NCI-H748 treated with DMSO at 0.1 percent for 48 hours (cell line): ENCODE results near the gene DYNC1LI2.
A peak's percentile ranks its signal among the peaks of the same experiment; 100 is the strongest.

Experiments used
- DNase-seq: peaks from one replicate; lab custom pipeline; 2025; lab: John Stamatoyannopoulos, UW

DYNC1LI2 gene

GRCh38 chr16:66740010-66740409 lies 11.4 kb downstream of the DYNC1LI2 start:
- no peak for DNase-seq

DNA sequence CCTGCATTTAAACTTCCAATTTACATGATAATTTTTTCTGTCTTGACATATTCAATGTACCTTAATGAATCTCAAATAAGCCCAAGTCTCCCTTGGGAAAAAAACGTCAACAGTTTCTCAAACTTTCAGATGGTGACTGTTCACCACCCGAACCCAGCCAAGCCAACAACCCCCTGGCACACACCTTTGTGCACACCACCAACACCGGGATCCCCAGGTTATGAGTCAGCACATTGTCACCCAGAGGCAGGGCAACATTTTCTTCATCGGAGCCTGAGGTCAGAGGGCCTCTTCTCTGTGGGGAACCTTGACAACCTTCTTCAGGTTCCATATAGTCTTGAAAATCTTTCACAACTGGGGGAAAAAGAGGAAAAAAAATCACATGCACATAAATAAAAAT lies 15.5 kb downstream of the DYNC1LI2 start:
- DNase-seq: no peak

GRCh38 chr16:66731101-66731500 lies 20.3 kb downstream of the DYNC1LI2 start:
- DNase-seq: no peak

DNA sequence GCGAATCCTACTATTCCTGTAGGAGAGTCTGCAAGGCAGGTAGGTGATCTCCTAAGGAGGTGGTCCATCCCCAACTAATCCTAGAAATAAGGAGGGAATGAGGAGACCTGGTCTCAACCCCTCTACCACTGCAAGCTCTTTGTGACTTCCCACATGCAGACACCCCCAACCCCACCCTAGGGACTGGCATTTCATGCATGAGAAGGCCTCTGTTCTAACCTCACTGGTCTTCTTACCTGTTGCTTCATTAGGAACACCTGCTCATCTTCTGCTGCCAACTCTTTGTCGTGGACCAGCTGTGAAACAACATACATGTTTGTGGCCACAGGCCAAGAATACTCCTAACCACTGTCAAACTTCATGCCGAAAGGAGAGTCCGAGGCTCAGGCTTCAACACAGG lies 22.6 kb downstream of the DYNC1LI2 start:
- DNase-seq: no peak

GRCh38 chr16:66728117-66728787 lies 23.2 kb downstream of the DYNC1LI2 start:
- peak; percentile 16 for DNase-seq

DNA sequence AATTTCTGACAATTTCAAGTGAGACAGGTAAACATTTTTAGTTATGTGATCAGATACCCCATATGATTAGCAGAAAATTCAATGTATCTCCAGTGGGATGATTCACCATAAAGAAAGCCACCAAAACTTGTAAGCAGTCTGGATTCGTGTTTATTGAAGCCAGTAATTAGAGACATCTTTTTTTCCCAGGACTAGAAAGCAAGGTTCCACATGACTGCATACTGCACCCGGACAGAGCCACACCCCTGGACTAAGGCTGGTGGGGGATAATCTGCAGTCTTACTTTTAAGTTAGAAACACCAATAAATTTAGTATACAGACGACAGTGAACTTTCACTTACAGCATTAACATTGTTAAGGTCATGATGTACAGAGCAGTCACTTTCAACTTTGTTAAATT lies 30.6 kb downstream of the DYNC1LI2 start:
- DNase-seq: no peak

GRCh38 chr16:66719246-66719645 lies 32.2 kb downstream of the DYNC1LI2 start:
- no peak for DNase-seq

- DNase-seq: no peak
These were observed 33.6 kb downstream of the DYNC1LI2 start for GRCh38 chr16:66717776-66718175.

DNA sequence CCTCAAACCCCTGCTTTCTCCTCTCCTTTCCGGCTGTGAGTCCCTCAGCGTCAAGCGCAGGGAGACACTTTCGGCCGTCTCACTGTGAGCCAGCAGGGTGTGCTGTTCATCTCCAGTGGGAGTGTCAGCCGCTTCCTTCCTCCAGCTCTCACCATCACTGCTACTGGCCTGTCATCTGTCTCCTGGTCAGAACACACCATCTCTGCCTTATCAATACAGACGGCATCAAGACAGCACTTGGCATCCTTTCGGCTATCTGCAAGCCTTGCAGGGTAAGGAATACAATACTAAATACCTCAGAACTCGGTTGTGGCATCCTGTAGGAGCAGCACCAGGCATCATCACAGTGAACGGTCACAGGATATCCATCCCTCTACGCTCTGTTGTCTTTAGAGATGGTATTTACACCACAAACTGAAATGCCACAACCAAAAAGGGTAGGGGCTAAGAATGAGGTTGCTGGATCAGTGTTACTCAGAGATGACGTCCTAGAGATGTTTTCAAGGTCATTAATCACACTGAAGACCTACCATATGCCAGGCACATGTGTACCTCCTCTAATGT lies 34.2 kb downstream of the DYNC1LI2 start:
- DNase-seq: no peak

DNA sequence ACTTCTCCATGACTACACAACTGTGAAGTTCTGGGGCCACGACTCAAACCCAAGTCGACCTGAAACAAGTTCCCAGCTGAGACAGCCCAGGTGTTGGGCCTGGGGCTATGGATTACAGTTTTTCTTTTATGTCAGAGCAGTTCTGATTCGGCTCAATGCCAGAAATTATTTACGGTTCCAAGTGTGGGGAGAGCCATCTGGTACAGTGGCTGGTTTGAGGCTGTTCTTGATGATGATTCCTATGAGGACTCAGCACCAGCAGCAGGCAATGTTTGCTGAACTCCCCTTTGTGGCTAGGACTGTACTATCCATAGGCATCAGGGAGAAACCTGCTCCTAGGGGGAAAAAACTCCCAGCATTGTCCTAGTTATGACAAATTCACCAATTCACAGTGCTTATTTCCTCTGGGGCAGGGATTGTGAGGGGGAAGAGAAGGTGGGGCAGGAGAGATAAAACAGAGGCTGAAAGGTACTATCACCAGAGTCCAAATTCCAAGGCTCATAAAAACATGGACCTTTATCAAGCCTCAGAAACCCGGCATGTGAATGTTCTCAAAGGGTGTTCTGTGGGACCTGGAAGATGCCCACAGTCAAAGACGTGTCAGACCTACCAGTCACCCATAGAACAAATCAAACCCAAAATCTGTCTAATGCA lies 36.6 kb downstream of the DYNC1LI2 start:
- DNase-seq: no peak

- DNase-seq: no peak
These were observed 37.3 kb downstream of the DYNC1LI2 start for GRCh38 chr16:66714062-66714461.

GRCh38 chr16:66713076-66713475 lies 38.3 kb downstream of the DYNC1LI2 start:
- no peak for DNase-seq

- DNase-seq: no peak
These were observed 38.9 kb downstream of the DYNC1LI2 start for GRCh38 chr16:66712512-66712911.

DNA sequence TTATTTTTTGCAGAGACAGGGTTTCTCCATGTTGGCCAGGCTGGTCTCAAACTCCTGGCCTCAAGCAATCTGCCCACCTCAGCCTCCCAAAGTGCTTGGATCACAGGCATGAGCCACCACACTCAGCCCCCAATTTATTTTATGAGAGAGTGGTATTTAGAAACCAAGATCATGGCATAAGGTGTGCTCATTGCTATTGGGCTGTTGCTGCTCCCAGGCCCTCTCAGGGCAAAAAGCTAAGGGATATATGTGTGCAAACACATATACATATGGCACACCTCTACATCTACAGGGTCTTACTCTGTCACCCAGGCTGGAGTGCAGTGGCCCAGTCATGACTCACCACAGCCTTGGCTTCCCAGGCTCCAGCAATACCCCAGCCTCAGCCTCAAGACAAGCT lies 39.8 kb downstream of the DYNC1LI2 start:
- DNase-seq: no peak

GRCh38 chr16:66706506-66706880 lies 44.9 kb downstream of the DYNC1LI2 start:
- no peak for DNase-seq

- no peak for DNase-seq
These were observed 45.5 kb downstream of the DYNC1LI2 start for GRCh38 chr16:66705790-66706505.

DNA sequence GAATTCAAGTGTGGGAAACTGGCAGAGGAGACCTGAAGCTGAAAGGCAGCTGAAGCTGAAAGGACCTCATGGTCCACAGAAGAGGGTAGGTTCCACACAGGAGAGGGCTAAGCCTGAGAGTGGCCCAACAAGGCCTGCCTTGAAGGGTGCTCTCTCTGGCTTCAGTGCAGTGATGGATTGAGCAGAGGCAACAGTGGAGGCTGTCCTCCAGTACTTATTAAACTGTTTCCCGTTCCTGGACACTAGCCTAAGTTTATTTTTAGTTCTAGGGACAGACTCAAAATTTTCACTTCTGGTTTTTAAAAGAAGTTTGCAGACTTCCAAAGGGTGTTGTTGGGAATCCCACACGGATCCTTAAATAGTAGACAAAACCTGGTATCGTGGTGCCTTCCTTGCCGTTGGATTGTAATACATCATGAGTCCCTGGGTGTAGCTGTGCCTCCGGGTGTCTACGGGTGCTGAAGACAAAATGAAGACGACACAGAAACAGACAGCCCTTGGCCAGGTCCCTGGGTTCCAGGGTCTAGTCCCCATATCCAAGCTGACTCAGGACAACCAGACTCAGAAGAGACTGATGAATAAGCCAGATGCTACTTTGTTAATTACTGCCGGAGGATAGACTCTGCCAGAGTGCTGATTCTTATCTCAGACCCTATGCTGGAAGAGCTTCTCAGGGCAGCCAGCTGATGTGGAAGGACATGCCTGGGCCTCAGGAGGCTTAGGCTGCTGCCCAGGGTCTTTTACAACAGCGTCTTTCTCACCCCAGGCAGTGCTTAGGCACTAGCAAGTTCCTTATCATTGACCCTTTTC lies 47.8 kb downstream of the DYNC1LI2 start:
- no peak for DNase-seq

DNA sequence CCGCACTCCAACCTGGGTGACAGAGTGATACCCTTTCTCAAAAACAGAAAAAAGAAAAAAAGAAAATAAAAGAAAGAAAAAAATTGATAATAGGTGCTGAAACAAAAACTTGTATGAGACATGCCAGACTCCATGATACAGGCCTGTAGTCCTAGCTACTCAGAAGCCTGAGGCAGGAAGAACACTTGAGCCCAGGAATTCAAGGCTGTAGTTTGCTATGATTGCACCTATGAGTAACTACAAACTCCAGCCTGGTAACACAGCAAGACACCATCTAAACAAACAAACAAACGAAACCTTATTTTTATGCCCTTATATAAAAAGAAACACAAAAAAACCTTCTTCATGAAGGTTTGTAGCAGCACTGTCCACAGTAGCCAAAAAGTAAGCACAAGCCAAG lies 49.9 kb downstream of the DYNC1LI2 start:
- no peak for DNase-seq

DNA sequence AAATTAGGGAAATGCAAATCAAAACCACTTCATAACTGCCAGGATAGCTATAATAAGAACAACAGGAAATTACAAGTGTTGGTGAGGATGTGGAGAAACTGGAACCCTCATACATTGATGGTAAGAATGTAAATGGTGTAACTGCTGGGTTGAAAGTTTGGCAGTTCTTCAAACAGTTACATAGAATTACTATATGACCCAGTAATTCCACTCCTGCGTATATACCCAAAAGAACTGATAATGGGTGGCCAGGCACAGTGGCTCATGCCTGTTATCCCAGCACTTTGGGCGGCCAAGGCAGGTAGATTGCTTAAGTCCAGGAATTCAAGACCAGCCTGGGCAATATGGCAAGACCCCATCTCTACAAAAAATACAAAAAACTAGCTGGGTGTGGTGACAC lies 50.4 kb downstream of the DYNC1LI2 start:
- DNase-seq: no peak

- no peak for DNase-seq
These were observed 51.5 kb downstream of the DYNC1LI2 start for GRCh38 chr16:66699898-66700297.

GRCh38 chr16:66698046-66698445 lies 53.4 kb downstream of the DYNC1LI2 start:
- DNase-seq: no peak
